ENCODE data around the gene ESRRA.
"Not testable (repeated sequence)": the region's sequence is repeated elsewhere in the genome, so short reads cannot be mapped to it uniquely, and the experiment has no call there.

The ESRRA gene

GRCh38 chr11:64303109-64304031 lies 2.0 kb upstream of the ESRRA start:
- no peak for TF ChIP-seq CTCF (IDR thresholded peaks at IDR 0.05; ENCODE audit: low read length, missing control alignments)
- no peak overlapping the region for H3K4me3 ChIP-seq (replicated peaks; ENCODE audit: low read depth, low read length)
- no peak for DNase-seq (ENCODE audit: low read depth)

- H3K4me3 ChIP-seq (replicated peaks; ENCODE audit: low read depth, low read length) = peak overlapping the region; percentile 68
- no peak for DNase-seq (ENCODE audit: low read depth)
- TF ChIP-seq CTCF (IDR thresholded peaks at IDR 0.05; ENCODE audit: low read length, missing control alignments) = no peak
Observed at GRCh38 chr11:64304032-64304315, 1.4 kb upstream of the ESRRA start.

- peak; percentile 82 for TF ChIP-seq CTCF (IDR thresholded peaks at IDR 0.05; ENCODE audit: low read length, missing control alignments)
- H3K4me3 ChIP-seq (replicated peaks; ENCODE audit: low read depth, low read length) = peak overlapping the region; percentile 68
- DNase-seq (ENCODE audit: low read depth) = peak; percentile 92
Observed at GRCh38 chr11:64304316-64305072, 830 bp upstream of the ESRRA start.

GRCh38 chr11:64305691-64306562 lies 603 bp downstream of the ESRRA start:
- TF ChIP-seq CTCF (IDR thresholded peaks at IDR 0.05; ENCODE audit: low read length, missing control alignments) = no peak
- DNase-seq (ENCODE audit: low read depth) = peak; percentile 36
- H3K4me3 ChIP-seq (replicated peaks; ENCODE audit: low read depth, low read length) = peak overlapping the region; percentile 74

- DNase-seq (ENCODE audit: low read depth) = no peak
- no peak for TF ChIP-seq CTCF (IDR thresholded peaks at IDR 0.05; ENCODE audit: low read length, missing control alignments)
- H3K4me3 ChIP-seq (replicated peaks; ENCODE audit: low read depth, low read length) = peak overlapping the region; percentile 74
Observed at GRCh38 chr11:64306563-64306875, 1.2 kb downstream of the ESRRA start.

GRCh38 chr11:64306876-64307622 lies 1.7 kb downstream of the ESRRA start:
- TF ChIP-seq CTCF (IDR thresholded peaks at IDR 0.05; ENCODE audit: low read length, missing control alignments) = no peak
- H3K4me3 ChIP-seq (replicated peaks; ENCODE audit: low read depth, low read length) = peak overlapping the region; percentile 74
- DNase-seq (ENCODE audit: low read depth) = peak; percentile 41

GRCh38 chr11:64307795-64308194 lies 2.5 kb downstream of the ESRRA start:
- H3K4me3 ChIP-seq (replicated peaks; ENCODE audit: low read depth, low read length) = not testable (repeated sequence)

More at GRCh38 chr11:64307795-64308194, 2.5 kb downstream of the ESRRA start:
- DNase-seq (ENCODE audit: low read depth) = not testable (repeated sequence)

Measured in fibroblast of pulmonary artery (primary cell).